Cortex of kidney (tissue), 1 donor: Measurements from ENCODE around the gene ZNF512B.

Experiments used
- DNase-seq: peaks from one replicate; lab custom pipeline; 2025; lab: John Stamatoyannopoulos, UW

The ZNF512B gene

DNA sequence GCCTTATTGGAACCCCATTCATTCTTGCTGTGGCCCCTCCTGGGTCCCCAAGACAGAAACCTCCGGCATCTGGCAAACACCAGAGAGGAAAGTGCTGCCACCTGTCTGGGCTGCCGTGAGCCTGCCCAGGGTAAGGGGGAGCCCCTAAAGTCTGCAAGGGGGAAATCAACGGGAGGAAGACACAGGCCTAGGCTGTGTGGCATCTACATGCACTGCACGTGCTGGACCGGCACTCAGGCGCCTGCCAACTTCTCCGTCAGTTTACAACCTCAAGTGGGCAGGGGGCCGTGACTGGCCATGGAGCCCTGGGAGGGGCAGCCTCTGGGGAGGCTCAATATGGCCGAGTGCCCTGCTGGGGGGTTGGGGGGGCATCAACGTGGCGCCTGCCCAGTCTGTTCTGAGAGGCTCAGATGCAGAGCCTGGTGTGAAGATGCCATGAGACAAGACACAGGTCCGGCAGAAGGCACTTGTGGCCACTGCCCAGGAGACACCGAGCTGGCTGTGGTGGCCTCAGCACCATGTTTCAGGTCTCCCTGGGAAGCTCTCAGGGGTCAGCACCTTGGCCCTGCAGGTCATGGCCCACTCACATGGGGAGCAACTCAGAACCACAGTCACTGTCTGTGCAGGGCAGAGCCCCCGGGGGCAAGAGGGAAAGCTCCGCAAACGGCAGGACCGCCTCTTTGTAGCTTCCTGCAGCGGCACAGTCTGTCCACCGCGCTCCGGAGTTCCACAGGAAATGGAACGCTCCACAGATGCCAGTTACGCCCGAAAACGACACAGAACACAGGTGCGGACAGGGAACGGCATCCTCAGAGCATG, 21.9 kb downstream of the ZNF512B start:
- no peak for DNase-seq

DNA sequence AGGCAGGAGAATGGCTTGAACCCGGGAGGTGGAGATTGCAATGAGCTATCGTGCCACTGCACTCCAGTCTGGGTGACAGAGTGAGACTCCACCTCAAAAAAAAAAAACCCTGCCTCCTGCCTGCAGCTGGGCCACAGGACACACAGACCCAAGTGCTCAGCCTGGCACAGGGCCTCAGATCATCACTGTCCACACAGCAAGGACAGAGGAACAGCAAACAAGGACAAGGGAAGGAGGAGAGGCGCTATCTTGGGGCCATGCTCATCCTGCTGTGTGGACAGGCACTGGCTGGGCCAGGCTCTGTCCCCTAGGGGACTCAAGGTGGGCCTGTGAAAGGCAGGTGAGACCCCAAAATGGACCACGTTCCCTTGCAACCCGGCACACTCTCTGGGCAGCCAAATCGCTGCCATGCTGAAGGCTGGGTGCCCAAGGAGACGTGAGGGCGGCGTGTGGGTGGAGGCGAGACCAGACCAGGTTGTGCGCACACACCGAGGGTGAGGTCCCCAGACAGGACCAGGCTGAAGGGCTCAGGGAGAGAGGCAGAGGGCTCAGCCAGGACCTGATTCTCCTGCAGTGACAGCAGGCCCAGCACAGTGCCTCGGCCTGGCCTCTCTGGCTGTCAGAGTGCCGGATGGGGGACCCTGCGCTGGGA, 22.6 kb downstream of the ZNF512B start:
- no peak for DNase-seq

DNA sequence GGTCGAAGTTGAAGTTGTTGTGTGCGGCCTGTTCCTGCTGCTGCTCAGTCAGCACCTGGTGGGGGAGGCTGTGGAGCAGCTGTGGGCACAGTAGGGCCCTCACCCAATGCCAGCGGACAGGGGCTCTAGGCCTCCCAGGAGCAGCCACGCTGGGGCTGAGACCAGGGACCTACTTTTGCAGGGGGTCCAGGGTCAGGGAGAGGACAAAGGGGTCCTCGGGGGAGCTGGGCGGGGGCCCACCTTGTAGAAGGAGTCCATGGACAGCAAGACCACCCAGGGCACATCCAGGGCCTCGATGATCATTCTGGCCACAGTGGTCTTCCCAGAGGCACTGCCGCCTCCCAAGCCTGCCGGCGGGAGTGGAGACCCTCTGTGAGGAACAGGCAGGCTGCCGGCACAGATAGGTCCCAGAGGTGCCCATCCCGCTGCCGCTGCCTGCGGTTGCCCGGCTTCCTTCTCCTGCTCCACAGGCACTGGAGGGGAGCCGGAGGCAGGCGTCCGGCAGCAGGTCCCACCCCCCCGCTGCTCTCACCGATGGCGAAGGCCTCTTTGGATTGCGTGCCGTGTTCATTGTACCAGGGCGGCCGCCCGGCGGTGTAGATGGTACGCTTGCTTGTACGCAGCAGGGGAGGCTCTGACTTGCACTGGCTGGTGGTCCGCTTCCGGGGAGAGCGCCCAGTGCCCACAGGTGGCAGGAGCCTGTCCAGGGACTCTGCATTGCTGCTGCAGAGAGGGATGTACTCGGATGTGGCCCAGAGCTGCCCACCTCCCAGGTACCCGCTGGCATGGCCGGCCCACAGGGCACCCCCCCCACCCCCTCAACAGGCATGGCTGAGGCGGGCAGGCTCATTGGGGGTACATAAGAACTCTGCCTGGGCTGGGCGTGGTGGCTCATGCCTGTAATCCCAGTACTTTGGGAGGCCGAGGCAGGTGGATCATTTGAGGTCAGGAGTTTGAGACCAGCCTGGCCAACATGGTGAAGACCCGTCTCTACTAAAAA, 23.5 kb downstream of the ZNF512B start:
- DNase-seq, result no peak

DNA sequence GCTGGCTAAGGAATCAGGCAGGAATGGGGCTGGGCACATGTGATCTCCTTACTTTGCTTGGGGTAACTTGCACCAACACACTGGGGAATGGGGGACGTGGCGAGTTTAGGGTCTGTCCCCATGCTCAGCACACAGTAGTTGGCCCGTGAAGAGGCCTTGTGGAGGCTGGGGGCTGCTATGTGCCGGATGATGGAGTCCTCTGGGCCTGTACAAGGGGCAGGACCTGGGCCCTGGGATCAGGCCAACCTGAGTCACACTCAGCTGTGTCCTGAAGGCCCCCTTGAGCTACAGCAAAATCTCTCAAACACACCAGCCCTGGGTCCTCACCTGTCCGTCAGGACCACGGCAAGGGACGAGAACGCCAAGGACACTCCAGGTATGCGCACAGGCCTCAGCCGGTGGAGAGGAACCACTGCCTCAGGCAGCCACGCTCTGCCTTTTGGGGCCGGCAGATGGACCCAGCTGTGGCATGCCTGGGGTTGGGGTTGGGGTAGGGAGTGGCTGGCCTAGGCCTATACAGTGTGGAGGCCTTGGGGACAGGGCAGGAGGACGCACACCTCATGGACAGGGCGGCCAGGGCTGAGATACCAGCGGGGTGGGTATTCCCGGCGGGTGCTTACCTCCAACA, 24.6 kb downstream of the ZNF512B start:
- no peak for DNase-seq

DNA sequence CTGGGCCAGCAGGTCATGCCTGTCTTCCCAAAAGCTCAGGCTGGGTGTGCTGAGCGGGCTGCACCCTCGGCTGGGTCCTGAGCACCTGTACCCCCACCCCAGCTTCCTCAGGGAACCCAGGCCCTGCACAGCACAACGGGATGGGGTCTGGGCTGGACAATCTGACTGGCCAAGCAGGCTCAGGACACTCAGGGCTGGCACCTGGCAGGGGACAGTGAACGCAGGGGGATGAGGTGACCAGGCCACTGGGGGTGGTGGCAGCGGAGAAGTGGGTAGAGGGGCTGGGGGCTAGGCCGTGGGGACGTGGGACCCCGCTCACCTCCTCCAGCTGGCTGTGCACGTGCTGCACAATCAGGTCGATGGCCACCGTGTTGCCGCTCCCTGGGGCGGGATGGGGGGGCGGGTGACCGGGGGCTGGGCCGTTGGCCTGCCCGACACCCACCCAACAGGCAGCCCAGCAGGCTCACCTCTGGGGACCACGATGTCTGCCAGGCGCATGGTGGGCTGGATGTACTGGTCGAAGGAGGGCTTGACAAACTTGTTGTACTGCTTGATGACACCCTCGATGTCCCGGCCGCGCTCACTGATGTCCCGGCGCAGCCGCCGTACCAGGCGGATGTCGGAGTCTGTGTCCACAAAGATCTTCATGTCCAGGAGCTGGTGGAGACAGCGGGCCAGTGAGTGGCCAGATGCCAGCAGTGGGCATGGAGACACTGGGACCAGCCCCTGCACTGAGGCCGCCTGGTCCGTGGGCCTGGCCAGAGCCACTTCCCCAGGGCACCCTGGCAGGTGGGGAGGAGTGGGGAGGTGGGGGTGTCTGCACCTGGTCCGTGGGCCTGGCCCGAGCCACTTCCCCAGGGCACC, 25.4 kb downstream of the ZNF512B start:
- no peak for DNase-seq

DNA sequence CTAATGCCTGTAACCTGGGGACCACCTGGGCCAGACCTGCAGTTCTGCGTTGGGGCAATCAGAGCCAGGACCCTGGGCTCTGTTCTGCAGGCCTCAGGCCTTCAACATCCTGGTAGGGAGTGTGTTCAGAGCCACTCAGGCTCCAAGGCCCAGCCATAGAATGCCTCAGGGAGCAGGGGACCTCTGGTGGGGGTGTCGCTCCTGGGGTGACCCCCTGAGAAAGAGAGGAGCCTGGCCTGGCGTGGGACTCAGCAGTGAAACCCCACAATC, 26.0 kb downstream of the ZNF512B start:
- no peak for DNase-seq

DNA sequence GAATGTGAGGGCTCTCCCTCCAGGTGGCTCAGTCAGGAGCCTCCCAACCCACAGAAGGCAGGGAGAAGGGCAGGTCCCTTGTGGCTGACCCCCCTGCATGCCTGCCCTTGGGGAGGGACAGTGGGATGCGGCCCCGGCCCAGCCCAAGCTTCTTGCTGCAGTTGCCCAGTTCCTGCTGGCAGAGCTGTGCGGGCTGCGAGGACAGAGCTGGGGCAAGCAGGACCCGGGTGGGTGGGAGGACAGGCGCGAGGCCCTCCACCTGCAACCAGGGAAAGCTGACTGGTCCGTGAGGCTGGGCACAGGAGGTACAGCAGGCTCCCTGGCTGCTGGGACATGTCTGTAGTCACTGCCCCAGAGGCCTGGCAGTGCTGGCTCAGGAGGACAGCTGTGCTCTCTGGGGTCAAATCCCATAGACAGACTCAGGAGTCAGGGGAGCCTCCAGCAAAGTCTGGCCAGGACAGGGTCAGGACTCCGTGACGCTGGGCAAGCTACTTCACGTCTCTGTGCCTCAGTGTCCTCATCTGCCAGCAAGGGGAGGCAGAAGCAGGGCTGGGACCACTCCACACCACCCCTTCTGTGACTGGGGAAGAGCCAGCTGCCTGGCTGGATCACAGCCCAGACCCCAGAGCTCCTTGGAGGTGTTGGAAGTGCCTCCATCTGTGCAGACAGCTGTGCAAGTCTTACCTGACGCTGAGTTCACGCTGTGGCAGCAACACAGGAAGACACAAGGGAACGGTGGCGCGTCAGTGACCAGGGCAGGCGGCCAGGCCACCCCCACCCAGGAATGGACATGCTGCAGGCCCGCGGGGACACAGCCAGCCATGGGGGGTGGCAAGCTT, 26.5 kb downstream of the ZNF512B start:
- no peak for DNase-seq

DNA sequence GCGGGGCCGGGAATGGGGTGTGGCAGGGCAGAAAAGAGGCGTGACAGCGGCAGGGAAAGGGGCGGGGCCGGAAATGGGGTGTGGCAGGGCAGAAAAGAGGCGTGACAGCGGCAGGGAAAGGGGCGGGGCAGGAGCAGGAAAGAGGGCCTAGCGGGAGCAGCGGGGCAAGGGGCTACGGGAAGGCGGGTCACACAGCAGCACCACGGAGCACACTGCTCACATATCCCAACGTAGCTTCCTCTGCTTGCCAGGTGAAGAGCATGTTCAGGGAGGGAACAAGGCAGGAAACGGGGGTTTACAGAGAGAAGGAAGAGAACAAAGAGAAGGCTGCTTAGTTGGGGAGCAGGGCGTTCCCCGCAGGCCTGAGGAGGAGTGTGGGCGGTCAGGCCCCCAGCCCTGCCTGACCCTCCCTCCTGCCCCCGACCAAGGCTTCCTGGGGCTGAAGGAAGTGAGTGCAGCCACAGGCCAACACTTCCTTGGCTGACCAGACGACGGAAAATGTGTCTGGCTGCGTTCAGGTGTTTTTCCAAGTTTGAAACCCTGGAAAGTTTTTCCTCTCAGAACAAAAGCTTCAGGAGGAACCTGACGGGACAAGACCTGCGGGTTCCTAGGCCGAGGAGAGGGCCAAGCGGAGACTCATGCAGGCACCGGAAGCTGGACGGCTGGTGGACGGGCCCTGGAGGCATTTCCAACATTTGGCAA, 27.3 kb downstream of the ZNF512B start:
- no peak for DNase-seq

DNA sequence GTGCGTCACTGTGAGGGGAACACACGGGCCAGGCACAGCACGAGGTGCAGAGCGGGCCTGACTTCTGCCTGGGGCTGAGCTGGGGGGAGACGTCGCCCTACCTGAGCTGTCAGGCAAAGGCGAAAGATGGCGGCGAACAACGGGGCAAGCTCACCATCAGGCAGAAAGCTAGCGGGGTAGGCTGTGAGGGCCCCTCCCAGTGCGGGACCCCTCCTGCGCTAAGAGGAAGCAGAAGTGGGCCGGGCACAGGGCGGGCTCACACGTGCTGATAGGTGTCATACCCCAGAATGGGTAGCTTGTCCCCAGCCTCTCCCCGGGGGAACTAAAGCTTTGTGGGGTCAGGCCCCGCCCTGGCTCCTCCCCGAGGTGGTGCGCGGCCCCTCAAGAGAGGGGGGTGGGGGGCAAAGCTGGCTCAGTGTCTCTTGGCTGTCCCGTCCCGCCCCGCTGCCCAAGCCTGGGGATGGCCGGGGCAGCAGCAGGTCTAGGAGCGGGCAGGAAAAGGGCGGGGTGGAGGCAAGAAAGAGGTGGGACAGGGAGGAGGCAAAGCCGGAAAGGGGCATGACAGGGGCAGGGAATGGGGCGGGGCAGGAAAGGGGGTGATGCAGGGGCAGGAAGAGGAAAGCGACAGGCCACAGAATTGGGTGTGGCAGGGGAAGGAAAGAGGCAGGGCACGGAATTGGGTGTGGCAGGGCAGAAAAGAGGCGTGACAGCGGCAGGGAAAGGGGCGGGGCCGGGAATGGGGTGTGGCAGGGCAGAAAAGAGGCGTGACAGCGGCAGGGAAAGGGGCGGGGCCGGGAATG, 28.2 kb downstream of the ZNF512B start:
- DNase-seq, result no peak

DNA sequence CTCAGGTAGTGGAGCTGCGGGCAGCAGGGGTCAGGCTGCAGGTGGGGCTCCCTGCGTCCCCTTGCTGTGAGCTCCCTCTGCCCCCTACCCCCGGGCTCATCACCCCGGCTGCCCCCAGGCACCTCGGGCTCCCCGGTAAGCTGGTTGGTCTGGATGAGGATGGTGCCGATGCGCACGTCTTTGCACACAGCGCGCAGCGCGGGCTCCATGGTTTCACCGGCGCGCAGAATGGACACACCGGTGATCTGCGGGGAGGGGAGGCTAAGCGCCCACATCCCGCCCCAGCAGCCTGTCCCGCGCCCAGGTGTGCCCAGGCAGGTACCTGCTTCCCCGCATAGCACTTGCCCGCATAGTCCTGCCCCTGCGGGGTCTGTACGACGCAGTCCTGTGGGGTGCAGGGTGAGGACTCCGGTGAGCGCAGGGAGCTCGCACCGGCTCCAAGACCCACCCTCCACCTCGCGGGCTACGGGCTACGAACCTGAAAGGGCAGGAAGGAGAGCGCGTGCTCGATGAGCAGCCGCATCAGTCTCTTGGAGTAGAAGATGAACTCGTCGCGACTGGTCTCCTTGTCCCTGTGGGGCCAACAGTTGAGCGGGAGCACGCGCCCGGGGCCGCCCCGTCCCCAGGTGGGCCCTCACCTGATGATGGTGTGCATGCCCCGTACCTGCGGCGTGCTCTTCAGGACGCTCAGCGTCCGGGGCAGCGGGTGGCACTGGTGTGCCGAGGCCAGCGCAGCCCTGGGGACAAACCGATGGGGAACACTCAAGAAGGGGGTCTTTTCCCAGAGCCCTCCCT, 29.1 kb downstream of the ZNF512B start:
- no peak for DNase-seq

DNA sequence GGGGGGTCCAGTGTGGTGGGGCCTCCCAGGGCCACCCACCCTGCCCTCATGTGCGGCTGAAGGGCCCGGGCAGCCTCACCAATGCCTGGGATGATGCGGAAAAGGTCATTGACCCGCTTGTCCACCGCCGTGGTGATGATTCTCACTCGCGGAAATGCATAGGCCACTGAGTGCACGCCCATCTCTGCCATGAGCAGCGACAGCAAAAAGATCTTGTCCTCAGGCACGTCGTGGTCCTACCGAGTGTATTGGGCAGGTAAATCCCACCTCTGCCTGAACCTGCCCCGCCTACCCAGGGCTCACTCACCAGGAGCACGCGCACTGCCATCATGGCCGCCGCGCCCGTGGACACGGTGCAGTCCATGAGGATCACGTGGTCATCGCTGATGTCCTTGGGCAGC, 29.7 kb downstream of the ZNF512B start:
- DNase-seq, result no peak

DNA sequence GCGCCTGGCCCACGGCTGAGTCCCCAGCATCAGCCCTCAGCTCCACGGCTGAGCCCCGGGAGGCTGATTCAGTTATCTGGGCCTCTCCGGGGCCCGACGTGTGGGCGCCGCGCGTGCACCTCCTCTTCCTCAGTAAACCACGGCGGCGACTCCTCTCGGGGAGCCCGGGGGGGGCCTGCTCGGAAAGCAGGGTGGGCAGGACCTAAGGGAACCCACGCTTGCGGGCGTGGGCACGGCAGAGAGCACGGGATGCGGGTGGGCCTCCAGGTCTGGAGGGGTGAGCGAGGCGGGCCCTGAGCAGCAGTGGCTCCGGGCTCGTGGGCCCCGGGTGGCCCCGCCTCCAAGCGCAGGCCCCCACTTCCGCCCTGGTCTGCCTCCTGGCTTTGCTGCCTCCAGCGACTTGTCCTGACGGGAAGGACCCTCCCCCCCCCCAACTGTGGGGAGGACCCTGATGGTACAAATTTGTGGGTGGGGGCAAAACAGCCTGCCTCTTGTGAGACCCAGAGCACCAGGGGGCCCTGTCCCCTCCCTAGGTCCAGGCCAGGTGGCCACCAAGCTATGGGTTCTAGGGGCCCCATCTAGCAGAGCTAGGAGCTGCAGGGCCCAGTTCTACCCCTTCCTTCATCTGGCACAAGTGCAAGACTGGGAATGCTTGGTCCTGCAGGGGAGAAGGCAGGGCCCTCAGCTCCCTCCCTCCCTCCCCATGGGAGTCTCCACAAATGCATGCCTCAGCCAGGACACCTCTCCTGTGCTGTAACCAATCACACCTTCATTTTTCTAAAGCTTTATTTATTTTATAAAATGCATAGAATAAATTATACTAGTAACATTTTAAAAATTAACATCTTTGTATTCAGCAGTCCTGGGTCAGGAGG, 30.4 kb downstream of the ZNF512B start:
- DNase-seq, result no peak

DNA sequence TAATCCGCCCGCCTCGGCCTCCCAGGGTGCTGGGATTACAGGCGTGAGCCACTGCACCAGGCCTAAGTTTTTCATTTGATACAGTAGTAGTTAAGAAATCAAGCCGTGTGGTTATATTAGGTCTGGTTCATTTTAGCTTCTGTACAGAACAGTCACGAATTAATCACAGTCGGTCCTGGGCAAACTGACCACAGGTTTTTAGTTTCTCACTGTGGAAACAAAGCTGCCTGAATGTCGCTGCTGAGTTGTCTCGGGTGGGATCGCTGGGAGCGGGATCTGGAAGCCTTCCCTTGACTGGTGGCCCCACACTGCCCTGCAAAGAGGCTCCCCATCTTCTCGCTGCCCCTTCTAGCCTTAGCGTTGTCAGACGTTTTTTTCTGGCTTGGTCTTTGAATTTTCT, 32.1 kb downstream of the ZNF512B start:
- no peak for DNase-seq

DNA sequence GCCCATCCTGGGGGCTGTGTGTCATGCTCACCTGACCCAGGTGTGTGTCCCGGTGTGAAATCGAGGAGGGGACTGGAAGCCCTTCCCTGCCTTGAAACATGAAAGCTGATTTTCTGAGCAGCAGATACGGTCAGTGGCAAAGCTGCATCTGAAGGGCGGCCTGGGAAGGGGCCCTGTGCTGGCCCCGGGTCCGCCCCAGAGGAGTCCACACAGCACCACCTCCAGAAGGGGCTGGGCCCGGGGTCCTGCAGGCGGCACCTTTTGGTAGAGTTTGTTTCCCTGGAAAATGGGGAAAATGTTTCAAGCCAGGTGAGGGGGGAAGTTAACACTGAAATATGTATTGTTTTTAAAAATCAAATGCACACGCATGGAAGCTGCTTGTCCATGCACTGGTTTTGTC, 34.3 kb downstream of the ZNF512B start:
- no peak for DNase-seq

DNA sequence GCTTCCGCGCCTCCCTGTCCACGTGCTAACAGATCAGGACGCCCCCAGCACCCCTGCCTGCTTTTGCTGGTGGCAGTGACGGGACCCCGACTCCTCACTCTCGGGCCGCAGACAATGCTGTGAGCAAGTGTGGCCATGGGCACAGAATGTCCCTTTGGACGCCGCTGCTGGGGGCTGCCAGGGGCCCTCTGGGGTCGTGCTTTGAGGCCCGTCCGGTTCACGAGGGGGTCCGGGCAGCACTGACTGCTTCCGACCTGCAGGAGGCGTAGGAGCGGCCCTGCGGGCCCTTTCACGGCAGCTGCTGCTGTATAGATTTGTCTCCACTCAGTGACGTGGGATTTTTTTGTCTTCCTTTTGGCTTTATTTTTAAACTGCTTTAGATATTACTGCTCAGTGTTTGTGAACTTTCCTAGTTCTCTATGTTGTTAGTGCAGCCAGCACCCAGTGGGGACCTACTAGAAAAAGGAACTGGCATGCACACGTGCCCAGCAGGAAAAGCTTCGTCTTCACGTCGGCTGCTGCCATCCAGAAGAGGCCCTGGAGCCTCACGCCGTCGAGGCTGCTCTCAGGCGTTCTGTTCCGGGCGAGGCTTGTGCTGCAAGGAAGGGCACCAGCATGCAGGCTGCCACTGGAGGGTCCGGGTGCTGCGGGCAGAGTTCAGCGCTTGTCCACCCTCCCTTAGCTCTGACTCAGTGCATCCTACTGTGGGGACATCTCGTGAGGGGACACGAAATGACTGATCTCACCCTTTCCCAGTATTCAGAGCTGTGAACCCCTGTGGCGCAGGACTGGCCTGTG, 35.3 kb downstream of the ZNF512B start:
- DNase-seq, result no peak

DNA sequence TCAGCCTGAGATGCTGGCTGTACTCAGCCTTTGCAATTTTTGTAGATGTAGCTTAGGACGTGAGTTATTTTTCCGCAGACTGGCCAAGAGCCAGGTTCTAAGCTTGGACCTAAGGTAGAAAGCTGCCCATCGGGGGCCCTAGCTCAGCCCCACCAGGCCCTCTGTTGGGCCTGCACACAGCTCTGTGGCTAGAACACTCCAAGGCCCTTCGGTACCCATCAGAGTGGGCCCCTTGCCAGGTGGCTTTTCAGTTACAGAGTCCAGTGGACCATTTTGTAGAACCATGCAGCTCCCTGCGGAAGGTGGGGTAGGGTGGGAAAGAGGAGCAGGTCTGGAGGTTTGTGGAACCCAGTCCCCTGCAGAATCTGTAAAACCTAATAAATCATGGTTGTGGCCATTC, 36.1 kb downstream of the ZNF512B start:
- DNase-seq, result no peak
